Kidney glomerular epithelial cell (primary cell): ENCODE data around the gene METAP1.
A peak's percentile ranks its signal among the peaks of the same experiment; 100 is the strongest.
"Not testable (repeated sequence)": the region's sequence is repeated elsewhere in the genome, so short reads cannot be mapped to it uniquely, and the experiment has no call there.

Source experiments
- DNase-seq: peaks from one replicate; lab custom pipeline; 2025; lab: John Stamatoyannopoulos, UW

The METAP1 gene

GRCh38 chr4:99059550-99059949, 64.0 kb downstream of the METAP1 start:
- no peak for DNase-seq

DNA sequence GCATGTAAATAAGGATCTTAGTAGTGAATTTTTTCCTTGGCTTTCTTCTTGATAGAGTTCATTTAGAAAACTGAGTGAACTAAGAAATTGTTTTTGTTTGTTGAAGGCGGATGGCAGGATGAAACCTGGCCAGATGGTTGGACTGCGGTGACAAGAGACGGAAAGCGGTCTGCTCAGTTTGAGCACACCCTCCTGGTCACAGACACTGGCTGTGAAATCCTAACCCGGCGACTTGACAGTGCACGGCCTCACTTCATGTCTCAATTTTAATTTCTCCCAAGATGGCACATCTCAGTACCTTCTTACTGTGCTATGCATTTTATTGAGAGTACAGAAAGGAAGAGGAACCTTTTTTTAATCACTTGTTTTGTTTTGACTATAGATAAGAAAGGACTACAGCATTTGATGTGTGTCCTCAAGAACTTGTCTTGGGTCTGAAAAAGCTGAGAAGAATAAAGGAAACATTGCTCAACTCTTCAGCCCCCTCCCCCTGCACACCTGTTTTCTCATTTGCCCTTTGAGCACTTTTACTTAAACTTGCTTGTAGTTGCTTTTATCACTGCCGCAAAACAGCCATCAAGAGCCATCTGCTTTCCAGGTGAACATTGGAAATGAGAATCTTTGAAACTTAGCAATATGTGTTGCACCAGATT, 65.7 kb downstream of the METAP1 start:
- DNase-seq = no peak

- DNase-seq = peak; percentile 43
Observed at GRCh38 chr4:99062120-99062519, 66.6 kb downstream of the METAP1 start.

DNA sequence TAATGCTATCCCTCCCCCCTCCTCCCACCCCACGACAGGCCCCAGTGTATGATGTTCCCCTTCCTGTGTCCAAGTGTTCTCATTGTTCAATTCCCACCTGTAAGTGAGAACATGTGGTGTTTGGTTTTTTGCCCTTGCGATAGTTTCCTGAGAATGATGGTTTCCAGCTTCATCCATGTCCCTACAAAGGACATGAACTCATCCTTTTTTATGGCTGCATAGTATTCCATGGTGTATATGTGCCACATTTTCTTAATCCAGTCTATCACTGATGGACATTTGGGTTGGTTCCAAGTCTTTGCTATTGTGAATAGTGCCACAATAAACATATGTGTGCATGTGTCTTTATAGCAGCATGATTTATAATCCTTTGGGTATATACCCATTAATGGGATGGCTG, 70.0 kb downstream of the METAP1 start:
- not testable (repeated sequence) for DNase-seq

- no peak for DNase-seq
Observed at GRCh38 chr4:99067617-99068016, 72.1 kb downstream of the METAP1 start.

- no peak for DNase-seq
Observed at GRCh38 chr4:99071159-99071558, 75.6 kb downstream of the METAP1 start.

GRCh38 chr4:99074816-99075215, 79.3 kb downstream of the METAP1 start:
- no peak for DNase-seq

- DNase-seq = no peak
Observed at GRCh38 chr4:99076292-99076976, 80.9 kb downstream of the METAP1 start.

GRCh38 chr4:99077177-99077576, 81.7 kb downstream of the METAP1 start:
- no peak for DNase-seq

DNA sequence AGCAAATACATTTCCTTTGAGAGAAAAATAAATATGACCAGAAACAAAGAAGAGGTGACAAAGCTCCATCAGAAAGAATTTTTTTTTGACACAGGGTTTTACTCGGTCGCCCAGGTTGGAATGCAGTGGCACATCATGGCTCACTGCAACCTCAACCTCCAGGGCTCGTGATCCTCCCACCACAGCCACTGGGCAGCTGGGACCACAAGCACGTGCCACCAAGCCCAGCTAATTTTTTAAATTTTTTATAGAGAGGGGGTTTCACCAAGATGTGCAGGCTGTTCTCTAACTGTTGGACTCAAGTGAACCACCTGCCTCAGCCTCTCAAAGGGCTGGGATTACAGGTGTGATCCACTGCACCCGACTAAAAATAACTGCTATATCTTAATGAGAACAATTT, 82.8 kb downstream of the METAP1 start:
- no peak for DNase-seq

GRCh38 chr4:99078931-99079624, 83.6 kb downstream of the METAP1 start:
- DNase-seq = no peak

GRCh38 chr4:99079625-99080295, 84.2 kb downstream of the METAP1 start:
- DNase-seq = no peak

DNA sequence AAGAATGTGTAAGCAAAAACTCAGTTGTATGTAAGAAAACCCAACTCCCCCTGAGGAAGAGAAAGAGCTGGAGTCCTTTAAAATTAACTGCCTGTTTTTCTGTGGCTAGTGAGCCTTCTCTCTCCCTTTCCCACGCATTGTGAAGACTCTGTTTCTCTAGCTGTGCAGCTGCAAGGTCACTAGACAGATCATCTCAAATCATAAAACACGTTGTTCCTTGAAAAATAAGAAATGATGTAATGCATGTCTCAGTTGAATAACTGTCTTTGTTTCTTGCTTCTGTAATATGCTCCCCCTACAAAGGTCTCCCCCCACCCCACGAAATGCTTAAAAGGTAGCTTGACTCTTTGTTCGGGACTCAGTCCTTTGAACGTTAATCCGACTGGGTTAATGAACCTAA, 85.3 kb downstream of the METAP1 start:
- DNase-seq = not testable (repeated sequence)

- DNase-seq = no peak
Observed at GRCh38 chr4:99082192-99082591, 86.7 kb downstream of the METAP1 start.

DNA sequence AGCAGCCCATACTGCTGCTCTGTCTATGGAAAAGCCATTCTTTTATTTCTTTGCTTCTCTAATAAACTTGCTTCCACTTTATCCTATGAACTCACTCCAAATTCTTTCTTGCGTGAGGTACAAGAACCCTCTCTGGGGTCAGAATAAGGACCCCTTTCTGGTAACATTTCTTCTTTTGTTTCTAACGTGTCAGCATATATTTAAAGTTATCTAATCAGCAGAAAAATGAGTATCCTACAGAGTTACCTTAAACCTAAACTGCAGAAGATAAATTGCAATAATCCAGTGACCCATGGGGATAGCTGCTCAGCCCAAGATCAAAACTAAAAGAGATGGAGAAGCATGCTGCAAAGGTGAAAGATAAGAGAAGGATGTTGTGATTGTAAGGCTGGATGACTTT, 89.1 kb downstream of the METAP1 start:
- no peak for DNase-seq

DNA sequence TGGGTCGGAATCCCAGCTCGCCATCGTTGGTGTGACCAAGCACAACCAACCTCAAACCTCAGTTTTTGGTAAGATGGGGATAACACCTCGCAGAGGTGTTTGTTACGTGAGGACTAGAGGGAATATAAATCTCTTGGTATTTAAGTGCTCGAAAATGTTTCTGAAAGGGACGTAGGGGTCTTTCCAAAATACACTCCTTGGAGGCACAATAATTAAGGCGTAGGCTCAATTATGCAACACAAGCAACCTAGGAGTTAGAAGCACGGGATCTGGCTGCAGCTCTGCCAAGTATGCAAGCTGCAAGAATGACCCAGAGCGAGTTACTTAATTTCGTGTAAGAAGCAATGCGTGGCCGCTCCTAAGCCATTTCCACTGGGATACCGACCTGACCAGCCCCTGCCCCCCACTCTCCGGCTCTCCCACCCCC, 92.5 kb downstream of the METAP1 start:
- peak; percentile 39 for DNase-seq

DNA sequence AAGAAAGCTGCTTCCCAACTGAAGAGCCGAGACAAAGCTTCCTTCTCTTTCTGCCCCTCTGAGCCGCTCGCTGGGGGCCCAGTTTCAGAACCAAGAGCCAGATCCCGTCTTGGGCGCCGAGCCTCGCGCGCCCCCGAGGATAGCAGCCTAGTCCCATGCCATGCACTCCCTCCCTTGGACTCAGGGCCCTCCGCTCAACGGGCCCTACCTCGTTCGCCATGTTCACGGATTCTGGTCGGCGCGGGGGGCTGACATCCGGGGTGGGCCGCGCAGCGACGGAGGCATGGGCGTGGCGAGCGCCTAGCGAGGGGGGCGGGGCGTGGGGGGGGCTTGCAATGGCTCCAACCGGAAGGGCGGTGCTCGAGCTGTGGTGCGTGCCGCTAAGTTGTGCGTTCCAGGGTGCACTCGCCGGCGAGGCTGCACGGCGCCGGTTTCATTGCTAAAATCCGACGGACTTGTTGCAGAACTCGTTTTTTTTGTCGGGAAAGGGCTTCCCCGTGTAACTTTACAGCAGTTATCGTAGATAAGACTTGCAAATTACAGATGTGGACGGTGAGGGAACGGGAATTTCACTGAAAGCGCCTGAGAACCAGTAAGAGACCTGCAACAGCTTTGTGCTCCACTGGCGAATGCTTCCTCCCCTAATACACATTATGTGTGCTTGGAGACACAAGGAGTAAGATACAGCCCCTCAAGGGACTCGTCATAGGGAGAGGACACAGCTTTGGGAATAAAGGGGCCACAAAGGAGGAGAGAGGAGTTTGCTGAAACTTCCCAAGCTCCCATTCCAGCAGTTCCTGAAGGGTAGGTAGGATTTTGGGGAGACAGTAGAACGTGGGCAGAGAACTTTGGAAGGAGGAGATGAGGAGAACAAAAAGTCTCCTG, 93.2 kb downstream of the METAP1 start, which contains the start of gene ADH5:
Gene ADH5, minus strand, starts transcription at position 308 of the 885 bp plus-strand sequence. Its CDS starts 88 bp downstream, at position 220.
- peak; percentile 72 for DNase-seq

- no peak for DNase-seq
Observed at GRCh38 chr4:99090481-99091215, 95.1 kb downstream of the METAP1 start.

DNA sequence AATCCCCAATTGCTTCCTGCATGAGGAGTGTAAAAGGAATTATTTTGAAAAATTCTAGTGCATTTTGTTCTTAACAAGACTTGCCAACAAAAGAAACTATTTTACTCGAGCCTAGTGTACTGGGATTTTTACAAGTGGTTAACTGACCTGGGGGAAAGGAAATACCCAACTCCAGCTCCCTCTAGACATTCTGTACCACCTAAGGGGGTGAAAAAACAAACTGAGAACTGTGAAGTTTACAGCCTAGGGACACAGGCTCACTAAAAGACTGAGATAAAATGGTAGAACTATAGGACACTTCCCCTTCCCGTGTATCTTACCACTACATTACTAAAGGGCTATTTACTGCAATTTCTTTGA, 95.7 kb downstream of the METAP1 start:
- no peak for DNase-seq

- DNase-seq = not testable (repeated sequence)
Observed at GRCh38 chr4:99091841-99092240, 96.3 kb downstream of the METAP1 start.

DNA sequence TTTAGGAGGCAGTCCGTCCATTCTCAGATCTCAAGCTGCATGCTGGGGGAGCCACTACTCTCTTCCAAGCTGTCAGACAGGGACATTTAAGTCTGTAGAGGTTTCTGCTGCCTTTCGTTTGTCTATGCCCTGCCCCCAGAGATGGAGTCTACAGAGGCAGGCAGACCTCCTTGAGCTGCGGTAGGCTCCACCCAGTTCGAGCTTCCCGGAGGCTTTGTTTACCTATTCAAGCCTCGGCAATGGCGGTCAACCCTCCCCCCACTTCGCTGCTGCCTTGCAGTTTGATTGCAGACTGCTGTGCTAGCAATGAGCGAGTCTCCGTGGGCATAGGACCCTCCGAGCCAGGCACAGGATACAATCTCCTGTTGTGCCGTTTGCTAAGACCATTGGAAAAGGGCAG, 103.8 kb downstream of the METAP1 start:
- no peak for DNase-seq
